IMR-90 (cell line): ENCODE measurements around the gene CYP4B1. TPM values are rescaled to one million over a fixed set of nuclear protein-coding genes. Genes with fewer than 3 reads are reported as not detected.

Experiments
- ATAC-seq: fragments of 200-7000 bp; cut with Tn5 transposase; 2 replicates; pipeline ENCODE4 v1.9.1; 2020; ENCODE audit warnings: low read depth, mild to moderate bottlenecking, moderate library complexity
- BruUV-seq: library from RNA; stranded (reverse); fragments of 400-500 nt; replicated peaks from 2 replicates; lab custom pipeline; 2021; lab: Mats Ljungman, UMichigan
- CTCF ChIA-PET: fragments of 300-600 bp; formaldehyde crosslinking; extraction: SDS; loops from one replicate; lab custom pipeline; 2021; ENCODE audit warnings: antibody characterized with exemption; lab: Yijun Ruan, JAX
- POLR2A ChIA-PET: fragments of 300-600 bp; sonication (Branson Sonifier 250); formaldehyde crosslinking; loops from one replicate; lab custom pipeline; 2022; ENCODE audit warnings: antibody characterized with exemption; ENCODE audit not compliant: unreplicated experiment; lab: Charles Lee
- DNase-seq: peaks from one replicate; pipeline ENCODE4 v3.0.0; 2013
- H2AFZ ChIP-seq: replicated peaks from 2 replicates; pipeline ENCODE3; 2013; ENCODE audit warnings: low read length, mild to moderate bottlenecking; ENCODE audit not compliant: poor library complexity
- H2AK5ac ChIP-seq: 2 replicates; pipeline ENCODE4 v1.6.1; 2013; ENCODE audit warnings: low read depth, low read length, inconsistent platforms
- H2AK9ac ChIP-seq: replicated peaks from 2 replicates; pipeline ENCODE3; 2013; ENCODE audit warnings: mild to moderate bottlenecking, low read depth, low read length, moderate library complexity; ENCODE audit not compliant: poor library complexity
- H2BK120ac ChIP-seq: 2 replicates; pipeline ENCODE4 v1.6.1; 2013; ENCODE audit warnings: low read depth, low read length, inconsistent platforms
- H2BK15ac ChIP-seq: 3 replicates; pipeline ENCODE4 v1.6.1; 2013; ENCODE audit warnings: low read depth, low read length, inconsistent platforms
- H2BK20ac ChIP-seq: 2 replicates; pipeline ENCODE4 v1.6.1; 2013; ENCODE audit warnings: low read depth, mild to moderate bottlenecking, inconsistent platforms, low read length, moderate library complexity
- H2BK5ac ChIP-seq: 2 replicates; pipeline ENCODE4 v1.6.1; 2013; ENCODE audit warnings: mild to moderate bottlenecking, low read depth, low read length, inconsistent platforms; ENCODE audit not compliant: poor library complexity, severe bottlenecking
- H3K14ac ChIP-seq: replicated peaks from 2 replicates; pipeline ENCODE4 v1.6.1; 2013; ENCODE audit warnings: low read depth, low read length, inconsistent platforms
- H3K18ac ChIP-seq: 2 replicates; pipeline ENCODE4 v1.6.1; 2013; ENCODE audit warnings: low read depth, low read length, control low read depth
- H3K23ac ChIP-seq: 2 replicates; pipeline ENCODE4 v1.6.1; 2013; ENCODE audit warnings: low read depth, low read length, inconsistent platforms
- H3K27ac ChIP-seq: 2 replicates; pipeline ENCODE4 v1.5.1; 2013; ENCODE audit warnings: mild to moderate bottlenecking, control low read depth, low read length; ENCODE audit not compliant: insufficient read depth
- H3K27me3 ChIP-seq: 2 replicates; pipeline ENCODE4 v1.6.1; 2013; ENCODE audit warnings: low read length; ENCODE audit not compliant: control insufficient read depth, insufficient read depth
- H3K36me3 ChIP-seq: 2 replicates; pipeline ENCODE4 v1.6.1; 2013; ENCODE audit warnings: low read length, mixed read lengths; ENCODE audit not compliant: control insufficient read depth, insufficient read depth
- H3K4ac ChIP-seq: 2 replicates; pipeline ENCODE4 v1.6.1; 2013; ENCODE audit warnings: low read depth, low read length, inconsistent platforms
- H3K4me1 ChIP-seq: 2 replicates; pipeline ENCODE4 v1.6.1; 2013; ENCODE audit warnings: low read length, mixed read lengths; ENCODE audit not compliant: control insufficient read depth, insufficient read depth
- H3K4me2 ChIP-seq: 2 replicates; pipeline ENCODE4 v1.6.1; 2013; ENCODE audit warnings: low read depth, mild to moderate bottlenecking, control low read depth, low read length, moderate library complexity
- H3K4me3 ChIP-seq: 2 replicates; pipeline ENCODE4 v1.5.1; 2013; ENCODE audit warnings: low read depth, mild to moderate bottlenecking, control low read depth, low read length, moderate library complexity; ENCODE audit not compliant: insufficient read depth
- H3K56ac ChIP-seq: 2 replicates; pipeline ENCODE4 v1.6.1; 2013; ENCODE audit warnings: low read length, inconsistent platforms; ENCODE audit not compliant: insufficient read depth; ENCODE audit errors: extremely low read depth
- H3K79me1 ChIP-seq, 2 experiments: 2 replicates each; pipeline ENCODE4 v1.6.1; 2013; ENCODE audit warnings: low read length in 2 of 2, inconsistent platforms in 1 of 2, low read depth in 1 of 2
- H3K9ac ChIP-seq: 2 replicates; pipeline ENCODE4 v1.6.1; 2013; ENCODE audit warnings: low read depth, low read length, control low read depth
- H3K9me1 ChIP-seq: 2 replicates; pipeline ENCODE4 v1.6.1; 2013; ENCODE audit warnings: low read length, inconsistent platforms; ENCODE audit not compliant: insufficient read depth
- H3K9me3 ChIP-seq: 2 replicates; pipeline ENCODE4 v1.6.1; 2013; ENCODE audit warnings: low read length; ENCODE audit not compliant: control insufficient read depth, insufficient read depth
- H4K20me1 ChIP-seq: 2 replicates; pipeline ENCODE4 v1.6.1; 2013; ENCODE audit warnings: low read length, inconsistent platforms; ENCODE audit not compliant: insufficient read depth
- H4K5ac ChIP-seq: 2 replicates; pipeline ENCODE4 v1.6.1; 2013; ENCODE audit warnings: mild to moderate bottlenecking, low read depth, low read length, control low read depth
- H4K8ac ChIP-seq, 2 experiments: 2 replicates each; pipeline ENCODE4 v1.6.1; 2013; ENCODE audit warnings: low read depth in 2 of 2, low read length in 2 of 2, control low read depth in 1 of 2, inconsistent platforms in 1 of 2
- H4K91ac ChIP-seq: 2 replicates; pipeline ENCODE4 v1.6.1; 2013; ENCODE audit warnings: low read depth, low read length, inconsistent platforms; ENCODE audit not compliant: insufficient read depth
- BHLHE40 ChIP-seq: fragments of 150-350 bp; IDR thresholded peaks from 2 replicates; pipeline ENCODE4 v1.6.1; 2016; ENCODE audit warnings: mild to moderate bottlenecking, low read depth, low read length
- CHD1 ChIP-seq: IDR thresholded peaks from 2 replicates; pipeline ENCODE4 v1.6.1; 2012; ENCODE audit warnings: low read depth, low read length, improper control_type of control experiment
- FOS ChIP-seq: fragments of 150-350 bp; IDR thresholded peaks from 2 replicates; pipeline ENCODE4 v1.6.1; 2016; ENCODE audit warnings: low read depth, low read length
- MAZ ChIP-seq: IDR thresholded peaks from 2 replicates; pipeline ENCODE4 v1.6.1; 2012; ENCODE audit warnings: low read depth, mild to moderate bottlenecking, low read length, improper control_type of control experiment, moderate library complexity, borderline replicate concordance
- MXI1 ChIP-seq: IDR thresholded peaks from 2 replicates; pipeline ENCODE4 v1.6.1; 2012; ENCODE audit warnings: low read depth, mild to moderate bottlenecking, low read length, moderate library complexity, borderline replicate concordance
- NFE2L2 ChIP-seq: fragments of 150-350 bp; IDR thresholded peaks from 2 replicates; pipeline ENCODE4 v1.6.1; 2016; ENCODE audit warnings: low read depth, mild to moderate bottlenecking, low read length
- POLR2A ChIP-seq: IDR thresholded peaks from 2 replicates; pipeline ENCODE4 v1.6.1; 2012; ENCODE audit warnings: mild to moderate bottlenecking, low read depth, low read length
- RAD21 ChIP-seq: IDR thresholded peaks from 2 replicates; pipeline ENCODE4 v1.6.1; 2012; ENCODE audit warnings: low read length, improper control_type of control experiment
- RFX5 ChIP-seq: IDR thresholded peaks from 2 replicates; pipeline ENCODE4 v1.8.0; 2012; ENCODE audit warnings: low read depth, mild to moderate bottlenecking, low read length, moderate library complexity
- SMC3 ChIP-seq: fragments of 150-350 bp; IDR thresholded peaks from 2 replicates; pipeline ENCODE4 v1.6.1; 2016; ENCODE audit warnings: low read depth, mild to moderate bottlenecking, antibody characterized with exemption, low read length, moderate library complexity
- WGBS, 2 experiments: methylation state at CpG; one replicate each; pipeline versions ENCODE4 v1.1.5 to v1.1.7; 2013; ENCODE audit warnings: missing lambda C conversion rate in 2 of 2; ENCODE audit not compliant: insufficient read length in 1 of 2; ENCODE audit errors: extremely low coverage in 2 of 2; 5-methylcytosine and 5-hydroxymethylcytosine counted together
- dilution Hi-C: fragments of 300-500 bp; cut with HindIII; formaldehyde crosslinking; loops from one replicate; pipeline ENCODE4 v1.14.3; 2018; ENCODE audit warnings: low sequenced_read_pairs; ENCODE audit not compliant: unreplicated experiment
- in situ Hi-C: fragments of 300-500 bp; cut with MboI; formaldehyde crosslinking; loops from 3 replicates; pipeline ENCODE4 v1.14.3; 2019; ENCODE audit warnings: low sequenced_read_pairs, inconsistent platforms, mixed read lengths
- intact Hi-C: fragments of 100-400 bp; cut with micrococcal nuclease; formaldehyde crosslinking; loops from 2 replicates; pipeline ENCODE4 v1.10.0; 2022
- polyA plus RNA-seq, 3 experiments: library from polyadenylated mRNA; depleted of rRNA; stranded (reverse); fragments of >200 nt; gene quantifications; 2 replicates each; pipeline ENCODE4 v1.2.3, GENCODE V29; 2012; ENCODE audit warnings: low replicate concordance in 1 of 3
- total RNA-seq: library from RNA; depleted of rRNA; stranded (reverse); fragments of >200 nt; gene quantifications from 2 replicates; pipeline ENCODE4 v1.2.3, GENCODE V29; 2012
- TF ChIP-seq, protein P1 (sequence below): fragments of 150-350 bp; IDR thresholded peaks from 2 replicates; pipeline ENCODE4 v1.6.1; 2016; ENCODE audit warnings: low read depth, mild to moderate bottlenecking, low read length, moderate library complexity, borderline replicate concordance
- TF ChIP-seq, protein P2 (sequence below): conservative IDR thresholded peaks from 2 replicates; pipeline ENCODE4 v1.5.1; 2012; ENCODE audit warnings: mild to moderate bottlenecking, low read depth, low read length, improper control_type of control experiment

Gene CYP4B1
- total and polyA plus RNA-seq, 2 of the 4 experiments (the other 2 are of a cell fraction): not detected

DNA sequence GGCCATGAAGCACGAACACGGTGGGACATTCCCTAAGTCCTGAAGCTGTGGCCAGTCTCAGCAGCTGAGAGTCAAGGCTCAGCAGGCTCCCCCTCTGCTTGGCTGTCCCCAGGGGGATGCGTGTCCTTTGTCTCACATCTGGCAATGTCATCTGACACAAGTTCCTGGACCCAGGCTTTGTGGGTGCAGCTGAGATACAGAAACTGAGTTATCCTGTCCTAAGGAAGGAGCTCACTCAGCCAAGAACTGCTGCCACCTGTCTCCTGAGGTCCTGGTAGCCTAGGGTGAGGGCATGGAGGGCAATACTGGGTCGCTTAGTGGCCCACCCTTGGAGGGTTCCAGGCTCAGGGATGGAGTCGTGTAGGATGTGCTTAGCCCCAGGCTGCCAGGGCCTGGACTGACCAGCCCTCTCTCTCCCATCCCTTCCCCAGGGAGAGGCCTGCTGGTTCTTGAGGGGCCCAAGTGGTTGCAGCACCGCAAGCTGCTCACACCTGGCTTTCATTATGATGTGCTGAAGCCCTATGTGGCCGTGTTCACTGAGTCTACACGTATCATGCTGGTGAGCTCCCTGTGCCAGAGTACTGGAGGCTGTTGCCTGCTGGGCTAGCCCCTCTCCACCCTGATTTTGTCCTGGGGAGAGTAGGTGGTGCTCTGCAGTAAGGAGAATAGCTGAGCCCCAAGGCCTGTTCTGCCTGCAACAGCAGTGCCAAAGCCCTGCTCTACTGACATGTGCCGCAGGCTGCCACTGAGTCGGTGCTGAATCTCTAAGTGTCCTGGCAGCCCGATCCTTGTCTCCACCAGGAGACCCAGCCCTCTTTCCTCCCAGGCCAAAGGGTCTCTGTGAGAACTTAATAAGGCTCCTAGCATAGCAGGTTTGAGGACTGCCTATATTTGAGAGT is 13.5 kb downstream of the CYP4B1 start (continued):
- no peak for TF ChIP-seq MXI1

DNA sequence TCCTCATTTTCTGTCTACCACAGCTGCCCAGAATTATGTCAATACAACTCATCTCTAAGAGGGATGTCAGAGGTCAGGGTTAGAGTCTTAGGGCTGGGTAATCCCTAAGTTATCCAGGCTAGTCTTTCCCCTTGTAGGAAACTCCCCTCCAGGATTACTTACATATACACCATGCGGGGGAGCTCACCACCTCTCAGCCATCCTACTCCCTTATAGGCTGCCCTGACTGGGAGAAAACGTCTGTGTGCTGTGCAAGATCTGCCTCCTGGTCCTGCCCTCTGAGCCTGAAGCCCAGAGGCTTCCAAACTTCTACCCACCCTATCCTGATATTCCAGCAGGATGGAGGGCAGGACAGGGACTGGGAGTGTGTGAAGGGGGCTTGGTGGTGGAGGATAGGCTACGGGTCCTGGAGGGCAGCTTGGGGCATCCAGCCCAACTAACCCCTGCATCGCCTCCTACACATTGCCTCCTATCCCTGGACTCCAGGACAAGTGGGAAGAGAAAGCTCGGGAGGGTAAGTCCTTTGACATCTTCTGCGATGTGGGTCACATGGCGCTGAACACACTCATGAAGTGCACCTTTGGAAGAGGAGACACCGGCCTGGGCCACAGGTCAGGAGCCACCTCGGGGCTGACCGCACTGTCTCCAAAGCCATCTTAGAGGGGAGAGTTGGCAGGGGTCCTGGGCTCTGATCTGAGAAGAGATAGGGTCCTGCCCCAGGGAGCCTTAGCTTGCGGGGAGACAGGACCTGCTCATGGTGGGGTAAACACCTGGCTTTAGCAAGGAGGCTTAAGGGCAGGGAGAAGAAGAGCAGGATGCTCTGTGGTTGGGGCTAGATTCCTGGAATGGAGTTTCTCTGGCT is 14.4 kb downstream of the CYP4B1 start:
- Histone ChIP-seq H3K4me2 (no peak overlapping the region), H2BK5ac (no peak overlapping the region), H2BK20ac (no peak overlapping the region), H3K23ac (no peak overlapping the region), H3K4me1 (no peaks in the 10 kb centered on the region), H3K36me3 (no peaks in the 10 kb centered on the region), H3K27me3 (no peaks in the 10 kb centered on the region), H3K56ac (no peak overlapping the region), H4K20me1 (no peaks in the 10 kb centered on the region), H3K9ac (no peak overlapping the region), H3K27ac (no peak overlapping the region), H3K14ac (no peak overlapping the region), H2BK15ac (no peak overlapping the region), H3K18ac (no peak overlapping the region), H2AK5ac (no peak overlapping the region), H4K8ac (no peak overlapping the region), H3K4me3 (no peak overlapping the region), H3K79me1 (no peaks in the 10 kb centered on the region), H3K9me3 (peaks cover 35% of the 10 kb centered on the region), H3K9me1 (no peaks in the 10 kb centered on the region), H2AK9ac (no peak overlapping the region), H2BK120ac (no peak overlapping the region), H4K5ac (no peak overlapping the region), H2AFZ (no peak overlapping the region), H3K4ac (no peak overlapping the region), H4K91ac (no peak overlapping the region)
- POLR2A ChIA-PET: no interaction called here
- intact Hi-C loops: no loop called here
- no peak for DNase-seq
- dilution Hi-C loops: no loop called here
- no TSS peak for BruUV-seq
- no peak for ATAC-seq
- CTCF ChIA-PET: no interaction called here
- WGBS, 2 experiments: 87% methylated on average over 4 of the region's 11 CpGs; no CpG with 5 or more reads in 1 of the 2 experiments
- in situ Hi-C loops: no loop called here
- no peak for TF ChIP-seq FOS
- no peak for TF ChIP-seq BHLHE40
- TF ChIP-seq RAD21: no peak
- TF ChIP-seq, protein P1, sequence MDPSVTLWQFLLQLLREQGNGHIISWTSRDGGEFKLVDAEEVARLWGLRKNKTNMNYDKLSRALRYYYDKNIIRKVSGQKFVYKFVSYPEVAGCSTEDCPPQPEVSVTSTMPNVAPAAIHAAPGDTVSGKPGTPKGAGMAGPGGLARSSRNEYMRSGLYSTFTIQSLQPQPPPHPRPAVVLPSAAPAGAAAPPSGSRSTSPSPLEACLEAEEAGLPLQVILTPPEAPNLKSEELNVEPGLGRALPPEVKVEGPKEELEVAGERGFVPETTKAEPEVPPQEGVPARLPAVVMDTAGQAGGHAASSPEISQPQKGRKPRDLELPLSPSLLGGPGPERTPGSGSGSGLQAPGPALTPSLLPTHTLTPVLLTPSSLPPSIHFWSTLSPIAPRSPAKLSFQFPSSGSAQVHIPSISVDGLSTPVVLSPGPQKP: no peak
- no peak for TF ChIP-seq SMC3
- no peak for TF ChIP-seq MXI1
- no peak for TF ChIP-seq MAZ
- TF ChIP-seq POLR2A: no peak
- no peak for TF ChIP-seq RFX5
- no peak for TF ChIP-seq CHD1
- no peak for TF ChIP-seq NFE2L2
- TF ChIP-seq, protein P2, sequence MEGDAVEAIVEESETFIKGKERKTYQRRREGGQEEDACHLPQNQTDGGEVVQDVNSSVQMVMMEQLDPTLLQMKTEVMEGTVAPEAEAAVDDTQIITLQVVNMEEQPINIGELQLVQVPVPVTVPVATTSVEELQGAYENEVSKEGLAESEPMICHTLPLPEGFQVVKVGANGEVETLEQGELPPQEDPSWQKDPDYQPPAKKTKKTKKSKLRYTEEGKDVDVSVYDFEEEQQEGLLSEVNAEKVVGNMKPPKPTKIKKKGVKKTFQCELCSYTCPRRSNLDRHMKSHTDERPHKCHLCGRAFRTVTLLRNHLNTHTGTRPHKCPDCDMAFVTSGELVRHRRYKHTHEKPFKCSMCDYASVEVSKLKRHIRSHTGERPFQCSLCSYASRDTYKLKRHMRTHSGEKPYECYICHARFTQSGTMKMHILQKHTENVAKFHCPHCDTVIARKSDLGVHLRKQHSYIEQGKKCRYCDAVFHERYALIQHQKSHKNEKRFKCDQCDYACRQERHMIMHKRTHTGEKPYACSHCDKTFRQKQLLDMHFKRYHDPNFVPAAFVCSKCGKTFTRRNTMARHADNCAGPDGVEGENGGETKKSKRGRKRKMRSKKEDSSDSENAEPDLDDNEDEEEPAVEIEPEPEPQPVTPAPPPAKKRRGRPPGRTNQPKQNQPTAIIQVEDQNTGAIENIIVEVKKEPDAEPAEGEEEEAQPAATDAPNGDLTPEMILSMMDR: no peak
